Neural cell (in vitro differentiated cells): ENCODE results near the gene RNU7-1.

Experiments
- EZH2 ChIP-seq: fragments of 200-600, 300-800 bp; shearing (Covaris generic), sonication (generic); IDR thresholded peaks from 2 replicates; pipeline ENCODE4 v1.6.1; 2014; ENCODE audit warnings: antibody characterized with exemption, low read length, borderline replicate concordance, mild to moderate bottlenecking; ENCODE audit not compliant: insufficient read depth, poor library complexity, severe bottlenecking
- MXI1 ChIP-seq: fragments of 450-650 bp; conservative IDR thresholded peaks from 2 replicates; pipeline ENCODE4 v1.6.1; 2014; ENCODE audit warnings: antibody characterized with exemption, mild to moderate bottlenecking; ENCODE audit not compliant: poor library complexity, severe bottlenecking
- POLR2AphosphoS5 ChIP-seq: IDR thresholded peaks from 2 replicates; pipeline ENCODE4 v1.6.1; 2012
- RAD21 ChIP-seq: fragments of 450-650 bp; conservative IDR thresholded peaks from 2 replicates; pipeline ENCODE4 v1.6.1; 2014; ENCODE audit warnings: antibody characterized with exemption, mild to moderate bottlenecking, moderate library complexity
- TAF1 ChIP-seq: IDR thresholded peaks from 2 replicates; pipeline ENCODE4 v1.6.1; 2012; ENCODE audit warnings: low read depth
- TF ChIP-seq, protein P1 (sequence below): fragments of 450-650 bp; IDR thresholded peaks from 2 replicates; pipeline ENCODE4 v1.5.1; 2014; ENCODE audit warnings: antibody characterized with exemption, mild to moderate bottlenecking, moderate library complexity; ENCODE audit not compliant: poor library complexity, severe bottlenecking

DNA sequence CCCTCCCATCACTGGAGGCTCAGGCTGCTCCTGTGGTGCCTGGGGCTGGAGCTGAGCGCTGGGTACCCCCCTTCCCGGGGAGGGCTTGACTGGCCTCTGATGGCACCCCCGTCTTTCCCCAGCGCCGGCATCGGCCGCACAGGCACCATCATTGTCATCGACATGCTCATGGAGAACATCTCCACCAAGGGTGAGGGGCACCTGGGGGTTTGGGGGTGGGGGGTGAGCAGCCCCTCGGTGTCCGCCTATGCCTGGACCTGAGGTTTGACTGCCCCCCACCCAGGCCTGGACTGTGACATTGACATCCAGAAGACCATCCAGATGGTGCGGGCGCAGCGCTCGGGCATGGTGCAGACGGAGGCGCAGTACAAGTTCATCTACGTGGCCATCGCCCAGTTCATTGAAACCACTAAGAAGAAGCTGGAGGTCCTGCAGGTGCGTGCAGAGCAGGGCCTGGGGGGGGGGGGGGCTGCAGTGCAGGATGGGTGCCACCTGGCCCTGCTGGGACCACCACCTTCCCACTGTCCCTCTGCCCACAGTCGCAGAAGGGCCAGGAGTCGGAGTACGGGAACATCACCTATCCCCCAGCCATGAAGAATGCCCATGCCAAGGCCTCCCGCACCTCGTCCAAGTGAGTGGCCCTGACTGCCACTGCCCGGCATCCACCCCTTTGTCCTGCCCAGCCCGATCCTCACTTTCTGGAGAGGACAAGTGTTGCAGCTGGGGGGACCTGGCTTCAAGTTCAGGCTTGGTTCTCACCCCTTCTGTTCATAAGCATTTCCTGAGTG lies 16.4 kb downstream of the RNU7-1 start:
- TF ChIP-seq, protein P1, sequence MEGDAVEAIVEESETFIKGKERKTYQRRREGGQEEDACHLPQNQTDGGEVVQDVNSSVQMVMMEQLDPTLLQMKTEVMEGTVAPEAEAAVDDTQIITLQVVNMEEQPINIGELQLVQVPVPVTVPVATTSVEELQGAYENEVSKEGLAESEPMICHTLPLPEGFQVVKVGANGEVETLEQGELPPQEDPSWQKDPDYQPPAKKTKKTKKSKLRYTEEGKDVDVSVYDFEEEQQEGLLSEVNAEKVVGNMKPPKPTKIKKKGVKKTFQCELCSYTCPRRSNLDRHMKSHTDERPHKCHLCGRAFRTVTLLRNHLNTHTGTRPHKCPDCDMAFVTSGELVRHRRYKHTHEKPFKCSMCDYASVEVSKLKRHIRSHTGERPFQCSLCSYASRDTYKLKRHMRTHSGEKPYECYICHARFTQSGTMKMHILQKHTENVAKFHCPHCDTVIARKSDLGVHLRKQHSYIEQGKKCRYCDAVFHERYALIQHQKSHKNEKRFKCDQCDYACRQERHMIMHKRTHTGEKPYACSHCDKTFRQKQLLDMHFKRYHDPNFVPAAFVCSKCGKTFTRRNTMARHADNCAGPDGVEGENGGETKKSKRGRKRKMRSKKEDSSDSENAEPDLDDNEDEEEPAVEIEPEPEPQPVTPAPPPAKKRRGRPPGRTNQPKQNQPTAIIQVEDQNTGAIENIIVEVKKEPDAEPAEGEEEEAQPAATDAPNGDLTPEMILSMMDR = no peak
- no peak for TF ChIP-seq RAD21
- no peak for TF ChIP-seq EZH2
- no peak for TF ChIP-seq TAF1
- no peak for TF ChIP-seq POLR2AphosphoS5
- no peak for TF ChIP-seq MXI1
